Measurements from ENCODE around the gene HESX1. TPM values are rescaled to one million over a fixed set of nuclear protein-coding genes. Genes with fewer than 3 reads are reported as not detected.

The HESX1 gene
- total RNA-seq, 5 donors from 2014 or later (not counting 1 experiment from before 2014, with no cell fraction given) = 0.49 TPM; not detected in 4

Other genes with a start within 250 kb of the HESX1 start
- not detected for gene SPATA12, start 139.3 kb downstream of the HESX1 start, total RNA-seq
- gene IL17RD, start 34.6 kb downstream of the HESX1 start, total RNA-seq = under 1 TPM in 4 of 5 donors, not detected in 1; 0.05 to 0.38 (median 0.10) TPM
- 10 to 100 TPM; 23.4 to 30.9 (median 26.8) TPM for gene APPL1, start 27.8 kb upstream of the HESX1 start, total RNA-seq
- gene ASB14, start 92.7 kb upstream of the HESX1 start, total RNA-seq = not detected